WTC11 (cell line): Measurements from ENCODE around the gene RBPJ. TPM values are rescaled to one million over a fixed set of nuclear protein-coding genes. Genes with fewer than 3 reads are reported as not detected.

Experiments
- ATAC-seq: fragments of 200-7000 bp; cut with Tn5 transposase; 2 replicates; pipeline ENCODE4 v1.10.0; 2021; ENCODE audit warnings: mild to moderate bottlenecking, moderate library complexity
- CTCF ChIA-PET: fragments of 300-600 bp; sonication (Branson Sonifier 250); formaldehyde crosslinking; loops from one replicate; lab custom pipeline; 2021; ENCODE audit warnings: antibody characterized with exemption; lab: Charles Lee
- POLR2A ChIA-PET: fragments of 350-600 bp; sonication (Branson Sonifier 250); formaldehyde crosslinking; loops from one replicate; lab custom pipeline; 2021; ENCODE audit warnings: antibody characterized with exemption; lab: Charles Lee
- DNase-seq: peaks from one replicate; pipeline ENCODE4 v3.0.0; 2021; ENCODE audit warnings: low spot score
- H3K27ac Mint-ChIP-seq: 2 replicates; pipeline ENCODE4 v1.8.0; 2021; ENCODE audit warnings: mixed read lengths
- H3K27me3 Mint-ChIP-seq: 2 replicates; pipeline ENCODE4 v1.8.0; 2021; ENCODE audit warnings: low read depth, mild to moderate bottlenecking, moderate library complexity, mixed read lengths
- H3K36me3 Mint-ChIP-seq: 2 replicates; pipeline ENCODE4 v1.8.0; 2021; ENCODE audit warnings: mixed read lengths
- H3K4me1 Mint-ChIP-seq: 2 replicates; pipeline ENCODE4 v1.8.0; 2022; ENCODE audit warnings: mixed read lengths
- H3K4me3 Mint-ChIP-seq: 2 replicates; pipeline ENCODE4 v1.8.0; 2021; ENCODE audit warnings: mild to moderate bottlenecking, moderate library complexity, mixed read lengths
- H3K9me3 Mint-ChIP-seq: 2 replicates; pipeline ENCODE4 v1.8.0; 2021; ENCODE audit warnings: mixed read lengths
- ATF1 ChIP-seq: sonication (generic); formaldehyde crosslinking; IDR thresholded peaks from 2 replicates; pipeline ENCODE4 v1.8.1; 2023; ENCODE audit warnings: mild to moderate bottlenecking, moderate library complexity, missing genetic modification reagents
- CREM ChIP-seq: sonication (generic); formaldehyde crosslinking; IDR thresholded peaks from 2 replicates; pipeline ENCODE4 v1.8.1; 2022; ENCODE audit warnings: mild to moderate bottlenecking, missing genetic modification reagents, moderate library complexity
- E2F4 ChIP-seq: sonication (generic); formaldehyde crosslinking; IDR thresholded peaks from 2 replicates; pipeline ENCODE4 v1.8.1; 2022; ENCODE audit warnings: low read depth, mild to moderate bottlenecking, moderate library complexity, missing genetic modification reagents, borderline replicate concordance
- ELF4 ChIP-seq: sonication (generic); formaldehyde crosslinking; IDR thresholded peaks from 2 replicates; pipeline ENCODE4 v1.8.1; 2022; ENCODE audit warnings: low read depth, mild to moderate bottlenecking, moderate library complexity, missing genetic modification reagents
- ETV6 ChIP-seq: sonication (generic); formaldehyde crosslinking; IDR thresholded peaks from 2 replicates; pipeline ENCODE4 v1.8.1; 2022; ENCODE audit warnings: mild to moderate bottlenecking, missing genetic modification reagents
- FOXK1 ChIP-seq: sonication (generic); formaldehyde crosslinking; IDR thresholded peaks from 2 replicates; pipeline ENCODE4 v1.8.0; 2022; ENCODE audit warnings: mild to moderate bottlenecking, moderate library complexity, missing genetic modification reagents
- GTF2I ChIP-seq: fragments of 250-450 bp; sonication (Bioruptor Pico); conservative IDR thresholded peaks from 2 replicates; pipeline ENCODE4 v1.4.0; 2021; ENCODE audit warnings: mild to moderate bottlenecking
- IRF1 ChIP-seq: sonication (generic); formaldehyde crosslinking; IDR thresholded peaks from 2 replicates; pipeline ENCODE4 v1.8.0; 2023; ENCODE audit warnings: missing genetic modification reagents
- JUN ChIP-seq: sonication (generic); formaldehyde crosslinking; IDR thresholded peaks from 2 replicates; pipeline ENCODE4 v1.8.0; 2023; ENCODE audit warnings: mild to moderate bottlenecking, missing genetic modification reagents
- MYBL2 ChIP-seq: sonication (generic); formaldehyde crosslinking; IDR thresholded peaks from 2 replicates; pipeline ENCODE4 v1.8.1; 2023; ENCODE audit warnings: mild to moderate bottlenecking, moderate library complexity, missing genetic modification reagents
- NR2C2 ChIP-seq: sonication (generic); formaldehyde crosslinking; IDR thresholded peaks from 2 replicates; pipeline ENCODE4 v1.8.0; 2022; ENCODE audit warnings: mild to moderate bottlenecking, missing genetic modification reagents
- NR3C1 ChIP-seq: sonication (generic); formaldehyde crosslinking; conservative IDR thresholded peaks from 2 replicates; pipeline ENCODE4 v1.8.1; 2023; ENCODE audit warnings: low read depth, mild to moderate bottlenecking, missing genetic modification reagents
- PREB ChIP-seq: sonication (generic); formaldehyde crosslinking; IDR thresholded peaks from 2 replicates; pipeline ENCODE4 v1.8.1; 2022; ENCODE audit warnings: mild to moderate bottlenecking, missing genetic modification reagents, moderate library complexity, borderline replicate concordance
- SP1 ChIP-seq: sonication (generic); formaldehyde crosslinking; conservative IDR thresholded peaks from 2 replicates; pipeline ENCODE4 v1.8.1; 2022; ENCODE audit warnings: missing genetic modification reagents
- TCF7 ChIP-seq: sonication (generic); formaldehyde crosslinking; IDR thresholded peaks from 2 replicates; pipeline ENCODE4 v1.8.0; 2022; ENCODE audit warnings: mild to moderate bottlenecking, low read depth, missing genetic modification reagents, moderate library complexity
- TEAD1 ChIP-seq: sonication (generic); formaldehyde crosslinking; IDR thresholded peaks from 2 replicates; pipeline ENCODE4 v1.8.0; 2022; ENCODE audit warnings: mild to moderate bottlenecking, missing genetic modification reagents
- ZBTB43 ChIP-seq: sonication (generic); formaldehyde crosslinking; IDR thresholded peaks from 2 replicates; pipeline ENCODE4 v1.8.1; 2023; ENCODE audit warnings: mild to moderate bottlenecking, missing genetic modification reagents
- total RNA-seq: library from RNA; stranded (reverse); gene quantifications from 3 replicates; pipeline ENCODE4 v1.2.3, GENCODE V29; 2021
- TF ChIP-seq, protein P1 (sequence below): fragments of 250-450 bp; sonication (Bioruptor Pico); IDR thresholded peaks from 2 replicates; pipeline ENCODE4 v2.1.2; 2022; ENCODE audit warnings: mild to moderate bottlenecking, moderate library complexity
- TF ChIP-seq, protein P2 (sequence below): fragments of 200-600 bp; IDR thresholded peaks from 2 replicates; pipeline ENCODE4 v1.8.0; 2022; ENCODE audit warnings: antibody characterized with exemption
- TF ChIP-seq, protein P3 (sequence below): sonication (generic); formaldehyde crosslinking; IDR thresholded peaks from 2 replicates; pipeline ENCODE4 v1.8.1; 2023; ENCODE audit warnings: mild to moderate bottlenecking, missing genetic modification reagents, borderline replicate concordance
- TF ChIP-seq, protein P4 (sequence below): fragments of 250-450 bp; sonication (Bioruptor Pico); IDR thresholded peaks from 2 replicates; pipeline ENCODE4 v1.8.0; 2021; ENCODE audit warnings: mild to moderate bottlenecking

The RBPJ gene
- total RNA-seq, 1 experiment from 2014 or later, result 163 TPM

- ATAC-seq, result no peak
- H3K4me1 Mint-ChIP-seq, result peaks cover 65% of the 10 kb centered on the region
- TF ChIP-seq, protein P1, sequence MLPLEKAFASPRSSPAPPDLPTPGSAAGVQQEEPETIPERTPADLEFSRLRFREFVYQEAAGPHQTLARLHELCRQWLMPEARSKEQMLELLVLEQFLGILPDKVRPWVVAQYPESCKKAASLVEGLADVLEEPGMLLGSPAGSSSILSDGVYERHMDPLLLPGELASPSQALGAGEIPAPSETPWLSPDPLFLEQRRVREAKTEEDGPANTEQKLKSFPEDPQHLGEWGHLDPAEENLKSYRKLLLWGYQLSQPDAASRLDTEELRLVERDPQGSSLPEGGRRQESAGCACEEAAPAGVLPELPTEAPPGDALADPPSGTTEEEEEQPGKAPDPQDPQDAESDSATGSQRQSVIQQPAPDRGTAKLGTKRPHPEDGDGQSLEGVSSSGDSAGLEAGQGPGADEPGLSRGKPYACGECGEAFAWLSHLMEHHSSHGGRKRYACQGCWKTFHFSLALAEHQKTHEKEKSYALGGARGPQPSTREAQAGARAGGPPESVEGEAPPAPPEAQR (CRISPR knock-in tag), result no peak
- TF ChIP-seq E2F4 (CRISPR knock-in tag) (no peak), NR3C1 (no peak), ZBTB43 (CRISPR knock-in tag) (no peak), NR2C2 (no peak), JUN (CRISPR knock-in tag) (no peak), CREM (no peak), ATF1 (CRISPR knock-in tag) (no peak), FOXK1 (CRISPR knock-in tag) (no peak)
- TF ChIP-seq, protein P2, sequence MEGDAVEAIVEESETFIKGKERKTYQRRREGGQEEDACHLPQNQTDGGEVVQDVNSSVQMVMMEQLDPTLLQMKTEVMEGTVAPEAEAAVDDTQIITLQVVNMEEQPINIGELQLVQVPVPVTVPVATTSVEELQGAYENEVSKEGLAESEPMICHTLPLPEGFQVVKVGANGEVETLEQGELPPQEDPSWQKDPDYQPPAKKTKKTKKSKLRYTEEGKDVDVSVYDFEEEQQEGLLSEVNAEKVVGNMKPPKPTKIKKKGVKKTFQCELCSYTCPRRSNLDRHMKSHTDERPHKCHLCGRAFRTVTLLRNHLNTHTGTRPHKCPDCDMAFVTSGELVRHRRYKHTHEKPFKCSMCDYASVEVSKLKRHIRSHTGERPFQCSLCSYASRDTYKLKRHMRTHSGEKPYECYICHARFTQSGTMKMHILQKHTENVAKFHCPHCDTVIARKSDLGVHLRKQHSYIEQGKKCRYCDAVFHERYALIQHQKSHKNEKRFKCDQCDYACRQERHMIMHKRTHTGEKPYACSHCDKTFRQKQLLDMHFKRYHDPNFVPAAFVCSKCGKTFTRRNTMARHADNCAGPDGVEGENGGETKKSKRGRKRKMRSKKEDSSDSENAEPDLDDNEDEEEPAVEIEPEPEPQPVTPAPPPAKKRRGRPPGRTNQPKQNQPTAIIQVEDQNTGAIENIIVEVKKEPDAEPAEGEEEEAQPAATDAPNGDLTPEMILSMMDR, result no peak
- TF ChIP-seq, protein P3, sequence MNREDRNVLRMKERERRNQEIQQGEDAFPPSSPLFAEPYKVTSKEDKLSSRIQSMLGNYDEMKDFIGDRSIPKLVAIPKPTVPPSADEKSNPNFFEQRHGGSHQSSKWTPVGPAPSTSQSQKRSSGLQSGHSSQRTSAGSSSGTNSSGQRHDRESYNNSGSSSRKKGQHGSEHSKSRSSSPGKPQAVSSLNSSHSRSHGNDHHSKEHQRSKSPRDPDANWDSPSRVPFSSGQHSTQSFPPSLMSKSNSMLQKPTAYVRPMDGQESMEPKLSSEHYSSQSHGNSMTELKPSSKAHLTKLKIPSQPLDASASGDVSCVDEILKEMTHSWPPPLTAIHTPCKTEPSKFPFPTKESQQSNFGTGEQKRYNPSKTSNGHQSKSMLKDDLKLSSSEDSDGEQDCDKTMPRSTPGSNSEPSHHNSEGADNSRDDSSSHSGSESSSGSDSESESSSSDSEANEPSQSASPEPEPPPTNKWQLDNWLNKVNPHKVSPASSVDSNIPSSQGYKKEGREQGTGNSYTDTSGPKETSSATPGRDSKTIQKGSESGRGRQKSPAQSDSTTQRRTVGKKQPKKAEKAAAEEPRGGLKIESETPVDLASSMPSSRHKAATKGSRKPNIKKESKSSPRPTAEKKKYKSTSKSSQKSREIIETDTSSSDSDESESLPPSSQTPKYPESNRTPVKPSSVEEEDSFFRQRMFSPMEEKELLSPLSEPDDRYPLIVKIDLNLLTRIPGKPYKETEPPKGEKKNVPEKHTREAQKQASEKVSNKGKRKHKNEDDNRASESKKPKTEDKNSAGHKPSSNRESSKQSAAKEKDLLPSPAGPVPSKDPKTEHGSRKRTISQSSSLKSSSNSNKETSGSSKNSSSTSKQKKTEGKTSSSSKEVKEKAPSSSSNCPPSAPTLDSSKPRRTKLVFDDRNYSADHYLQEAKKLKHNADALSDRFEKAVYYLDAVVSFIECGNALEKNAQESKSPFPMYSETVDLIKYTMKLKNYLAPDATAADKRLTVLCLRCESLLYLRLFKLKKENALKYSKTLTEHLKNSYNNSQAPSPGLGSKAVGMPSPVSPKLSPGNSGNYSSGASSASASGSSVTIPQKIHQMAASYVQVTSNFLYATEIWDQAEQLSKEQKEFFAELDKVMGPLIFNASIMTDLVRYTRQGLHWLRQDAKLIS (CRISPR knock-in tag), result no peak
- TF ChIP-seq, all 79 proteins: peak for 0
- peak overlapping the region; percentile 47 for H3K27ac Mint-ChIP-seq
- peaks cover 50% of the 10 kb centered on the region for H3K36me3 Mint-ChIP-seq
- H3K27me3 Mint-ChIP-seq, result no peaks in the 10 kb centered on the region
- DNase-seq, result no peak
- ChIA-PET CTCF (no interaction called here), POLR2A (no interaction called here)
- no peak overlapping the region for H3K4me3 Mint-ChIP-seq
- peaks cover 28% of the 10 kb centered on the region for H3K9me3 Mint-ChIP-seq
Observed at GRCh38 chr4:26402458-26402857, 81.6 kb downstream of the RBPJ start.

- Mint-ChIP-seq H3K36me3 (peaks cover 45% of the 10 kb centered on the region), H3K27ac (peak overlapping the region; percentile 86)
- no peak for TF ChIP-seq TCF7 (CRISPR knock-in tag)
- no peak for TF ChIP-seq IRF1
- TF ChIP-seq PREB, result no peak
- TF ChIP-seq, protein P4, sequence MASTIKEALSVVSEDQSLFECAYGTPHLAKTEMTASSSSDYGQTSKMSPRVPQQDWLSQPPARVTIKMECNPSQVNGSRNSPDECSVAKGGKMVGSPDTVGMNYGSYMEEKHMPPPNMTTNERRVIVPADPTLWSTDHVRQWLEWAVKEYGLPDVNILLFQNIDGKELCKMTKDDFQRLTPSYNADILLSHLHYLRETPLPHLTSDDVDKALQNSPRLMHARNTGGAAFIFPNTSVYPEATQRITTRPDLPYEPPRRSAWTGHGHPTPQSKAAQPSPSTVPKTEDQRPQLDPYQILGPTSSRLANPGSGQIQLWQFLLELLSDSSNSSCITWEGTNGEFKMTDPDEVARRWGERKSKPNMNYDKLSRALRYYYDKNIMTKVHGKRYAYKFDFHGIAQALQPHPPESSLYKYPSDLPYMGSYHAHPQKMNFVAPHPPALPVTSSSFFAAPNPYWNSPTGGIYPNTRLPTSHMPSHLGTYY (CRISPR knock-in tag), result no peak
- no peak for TF ChIP-seq SP1 (CRISPR knock-in tag)
- TF ChIP-seq TEAD1, result no peak
- TF ChIP-seq ELF4 (CRISPR knock-in tag), result no peak
- no peak for TF ChIP-seq MYBL2 (CRISPR knock-in tag)
- no peak for TF ChIP-seq ETV6
- no peak for TF ChIP-seq GTF2I
Observed at GRCh38 chr4:26404743-26405206, 84.0 kb downstream of the RBPJ start.

More at GRCh38 chr4:26404743-26405206, 84.0 kb downstream of the RBPJ start:
- no peak overlapping the region for H3K4me3 Mint-ChIP-seq
- peaks cover 28% of the 10 kb centered on the region for H3K9me3 Mint-ChIP-seq
- ATAC-seq (no peak; the same call in 1 of the 2 replicates), DNase-seq (no peak)
- CTCF ChIA-PET, result no interaction called here
- POLR2A ChIA-PET, result no interaction called here
- no peaks in the 10 kb centered on the region for H3K27me3 Mint-ChIP-seq
- H3K4me1 Mint-ChIP-seq, result peaks cover 72% of the 10 kb centered on the region
